ENCODE data around the gene TOMM22.

The TOMM22 gene

DNA sequence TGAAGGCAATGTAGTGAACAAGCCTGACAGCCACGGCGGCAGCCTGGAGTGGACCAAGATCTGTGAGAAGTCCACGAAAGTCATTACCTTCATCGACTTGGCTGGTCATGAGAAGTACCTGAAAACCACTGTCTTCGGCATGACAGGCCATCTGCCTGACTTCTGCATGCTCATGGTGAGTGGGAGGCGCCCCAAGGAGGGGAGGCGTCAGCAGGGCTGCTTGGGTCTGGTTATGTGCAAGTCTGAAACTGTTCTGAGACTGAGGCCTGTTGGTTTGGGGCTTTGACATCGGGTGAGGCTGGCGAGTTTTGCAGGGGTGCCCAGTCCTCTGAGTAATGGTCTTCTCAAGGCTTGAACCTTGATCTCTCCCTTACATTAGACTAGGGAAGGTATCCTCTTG, 35.1 kb downstream of the TOMM22 start:
- Histone ChIP-seq H3K27ac (ENCODE audit: low read length) (no peak overlapping the region), H3K9me3 (ENCODE audit: control insufficient read depth in 1 of 2, low read length in 2 of 2) (no peaks in the 10 kb centered on the region), H3K36me3 (ENCODE audit: control insufficient read depth in 1 of 2, insufficient read depth in 2 of 2, low read length in 2 of 2) (peaks cover 35 to 37% of the 10 kb centered on the region in 2 donors), H3K4me1 (ENCODE audit: control insufficient read depth in 1 of 2, insufficient read depth in 2 of 2, low read length in 2 of 2) (peaks cover 0 to 35% of the 10 kb centered on the region in 2 donors), H3K27me3 (ENCODE audit: low read depth, low read length) (no peaks in the 10 kb centered on the region), H3K4me3 (ENCODE audit: low read depth in 1 of 2, low read length in 2 of 2) (no peak overlapping the region)

DNA sequence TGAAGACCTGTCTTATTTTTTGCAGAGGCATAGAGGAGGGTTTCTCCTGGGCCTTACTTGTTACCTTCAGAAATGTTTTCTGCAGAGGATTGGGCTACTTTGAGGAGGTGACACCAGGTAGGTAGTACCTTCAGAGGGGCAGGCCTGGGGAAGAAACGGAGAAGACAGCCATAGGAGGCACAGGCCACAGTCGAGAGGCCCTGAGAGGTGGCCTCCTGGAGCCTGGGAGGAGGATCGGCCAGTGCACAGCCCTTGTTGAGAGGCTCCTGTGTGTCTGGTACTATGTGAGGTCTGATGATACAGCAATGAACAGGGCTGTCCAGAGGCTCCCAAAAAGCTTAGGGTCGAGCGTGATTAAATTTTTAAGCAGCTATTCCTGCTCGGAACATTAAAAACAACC, 35.5 kb downstream of the TOMM22 start:
- Histone ChIP-seq H3K9me3 (ENCODE audit: control insufficient read depth in 1 of 2, low read length in 2 of 2) (no peaks in the 10 kb centered on the region), H3K36me3 (ENCODE audit: control insufficient read depth in 1 of 2, insufficient read depth in 2 of 2, low read length in 2 of 2) (peaks cover 38 to 40% of the 10 kb centered on the region in 2 donors), H3K4me1 (ENCODE audit: control insufficient read depth in 1 of 2, insufficient read depth in 2 of 2, low read length in 2 of 2) (peaks cover 0 to 35% of the 10 kb centered on the region in 2 donors), H3K4me3 (ENCODE audit: low read depth in 1 of 2, low read length in 2 of 2) (no peak overlapping the region), H3K27me3 (ENCODE audit: low read depth, low read length) (no peaks in the 10 kb centered on the region), H3K27ac (ENCODE audit: low read length) (no peak overlapping the region)

DNA sequence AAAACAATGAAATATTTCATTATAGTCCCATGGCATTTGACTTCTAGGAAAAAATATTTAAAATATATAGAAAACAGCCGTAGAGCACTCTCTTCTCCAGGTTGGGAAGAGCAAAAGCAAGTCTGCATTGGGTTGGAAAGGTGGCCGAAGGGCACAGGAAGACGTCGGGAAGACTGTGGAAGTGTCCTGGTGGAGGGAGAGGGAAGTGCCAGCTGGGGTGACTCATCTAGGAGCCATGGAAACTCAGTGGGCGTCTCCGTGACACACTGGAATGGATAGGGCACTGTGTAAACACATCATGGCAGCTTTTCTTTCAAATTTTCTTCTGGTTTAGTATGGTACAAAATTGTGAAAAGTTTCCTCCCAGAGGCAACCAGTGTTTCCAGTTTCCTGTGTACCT, 36.7 kb downstream of the TOMM22 start:
- Histone ChIP-seq H3K4me1 (ENCODE audit: control insufficient read depth in 1 of 2, insufficient read depth in 2 of 2, low read length in 2 of 2) (peaks cover 0 to 27% of the 10 kb centered on the region in 2 donors), H3K9me3 (ENCODE audit: control insufficient read depth in 1 of 2, low read length in 2 of 2) (no peaks in the 10 kb centered on the region), H3K27ac (ENCODE audit: low read length) (no peak overlapping the region), H3K36me3 (ENCODE audit: control insufficient read depth in 1 of 2, insufficient read depth in 2 of 2, low read length in 2 of 2) (peaks cover 49 to 52% of the 10 kb centered on the region in 2 donors), H3K4me3 (ENCODE audit: low read depth in 1 of 2, low read length in 2 of 2) (no peak overlapping the region), H3K27me3 (ENCODE audit: low read depth, low read length) (no peaks in the 10 kb centered on the region)

DNA sequence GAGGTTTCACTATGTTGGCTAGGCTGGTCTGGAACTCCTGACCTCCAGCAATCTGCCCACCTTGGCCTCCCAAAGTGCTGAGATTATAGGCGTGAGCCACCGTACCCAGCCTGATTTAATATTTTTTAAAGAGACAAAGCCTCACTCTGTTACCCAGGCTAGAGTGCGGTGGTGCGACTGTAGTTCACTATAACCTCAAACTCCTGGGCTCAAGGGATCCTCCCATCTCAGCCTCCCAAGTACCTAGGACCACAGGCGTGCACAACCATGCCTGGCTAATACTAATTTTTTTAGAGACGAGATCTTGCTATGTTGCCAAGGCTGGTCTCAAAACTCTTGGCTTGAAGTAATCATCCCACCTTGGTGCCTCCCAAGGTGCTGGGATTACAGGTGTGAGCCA, 37.4 kb downstream of the TOMM22 start:
- no peaks in the 10 kb centered on the region for H3K9me3 ChIP-seq (ENCODE audit: control insufficient read depth in 1 of 2, low read length in 2 of 2)
- no peaks in the 10 kb centered on the region for H3K27me3 ChIP-seq (ENCODE audit: low read depth, low read length)
- H3K36me3 ChIP-seq (ENCODE audit: control insufficient read depth in 1 of 2, insufficient read depth in 2 of 2, low read length in 2 of 2): peaks cover 57 to 59% of the 10 kb centered on the region in 2 donors
- no peak overlapping the region for H3K4me3 ChIP-seq (ENCODE audit: low read depth in 1 of 2, low read length in 2 of 2)
- H3K27ac ChIP-seq (ENCODE audit: low read length): no peak overlapping the region
- H3K4me1 ChIP-seq (ENCODE audit: control insufficient read depth in 1 of 2, insufficient read depth in 2 of 2, low read length in 2 of 2): peaks cover 0 to 20% of the 10 kb centered on the region in 2 donors

- H3K4me3 ChIP-seq (ENCODE audit: low read depth in 1 of 2, low read length in 2 of 2): no peak overlapping the region
Observed at GRCh38 chr22:38720350-38720749, 38.6 kb downstream of the TOMM22 start.

DNA sequence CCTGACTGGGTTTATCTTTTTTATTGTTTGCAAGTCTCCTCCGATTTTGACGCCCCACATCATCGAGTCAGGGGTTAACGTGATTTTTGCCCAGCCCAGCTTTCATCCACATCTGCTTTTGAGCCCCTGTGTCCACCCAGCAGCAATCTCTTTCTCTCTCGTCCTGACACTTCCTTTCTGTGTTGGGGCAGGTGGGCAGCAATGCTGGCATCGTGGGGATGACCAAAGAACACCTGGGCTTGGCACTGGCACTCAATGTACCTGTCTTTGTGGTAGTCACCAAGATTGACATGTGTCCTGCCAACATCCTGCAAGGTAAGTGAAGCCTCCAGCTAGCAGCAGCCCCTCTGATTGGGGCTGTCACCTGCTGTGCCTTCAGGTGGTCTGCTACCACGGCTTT, 39.8 kb downstream of the TOMM22 start:
- no peak overlapping the region for H3K27ac ChIP-seq (ENCODE audit: low read length)
- no peak overlapping the region for H3K4me3 ChIP-seq (ENCODE audit: low read depth in 1 of 2, low read length in 2 of 2)
- no peaks in the 10 kb centered on the region for H3K27me3 ChIP-seq (ENCODE audit: low read depth, low read length)
- peaks cover 70 to 76% of the 10 kb centered on the region in 2 donors for H3K36me3 ChIP-seq (ENCODE audit: control insufficient read depth in 1 of 2, insufficient read depth in 2 of 2, low read length in 2 of 2)
- no peaks in the 10 kb centered on the region for H3K9me3 ChIP-seq (ENCODE audit: control insufficient read depth in 1 of 2, low read length in 2 of 2)
- peaks cover 0 to 11% of the 10 kb centered on the region in 2 donors for H3K4me1 ChIP-seq (ENCODE audit: control insufficient read depth in 1 of 2, insufficient read depth in 2 of 2, low read length in 2 of 2)

More at GRCh38 chr22:38720350-38720749, 38.6 kb downstream of the TOMM22 start:
- H3K27me3 ChIP-seq (ENCODE audit: low read depth, low read length): no peaks in the 10 kb centered on the region
- no peak overlapping the region for H3K27ac ChIP-seq (ENCODE audit: low read length)
- H3K9me3 ChIP-seq (ENCODE audit: control insufficient read depth in 1 of 2, low read length in 2 of 2): no peaks in the 10 kb centered on the region
- H3K36me3 ChIP-seq (ENCODE audit: control insufficient read depth in 1 of 2, insufficient read depth in 2 of 2, low read length in 2 of 2): peaks cover 67 to 71% of the 10 kb centered on the region in 2 donors
- H3K4me1 ChIP-seq (ENCODE audit: control insufficient read depth in 1 of 2, insufficient read depth in 2 of 2, low read length in 2 of 2): peaks cover 0 to 15% of the 10 kb centered on the region in 2 donors

- Histone ChIP-seq H3K9me3 (ENCODE audit: control insufficient read depth in 1 of 2, low read length in 2 of 2) (no peaks in the 10 kb centered on the region), H3K4me3 (ENCODE audit: low read depth in 1 of 2, low read length in 2 of 2) (no peak overlapping the region), H3K27me3 (ENCODE audit: low read depth, low read length) (no peaks in the 10 kb centered on the region), H3K36me3 (ENCODE audit: control insufficient read depth in 1 of 2, insufficient read depth in 2 of 2, low read length in 2 of 2) (peaks cover 80 to 87% of the 10 kb centered on the region in 2 donors), H3K27ac (ENCODE audit: low read length) (no peak overlapping the region), H3K4me1 (ENCODE audit: control insufficient read depth in 1 of 2, insufficient read depth in 2 of 2, low read length in 2 of 2) (no peaks in the 10 kb centered on the region)
Observed at GRCh38 chr22:38724176-38724575, 42.4 kb downstream of the TOMM22 start.

DNA sequence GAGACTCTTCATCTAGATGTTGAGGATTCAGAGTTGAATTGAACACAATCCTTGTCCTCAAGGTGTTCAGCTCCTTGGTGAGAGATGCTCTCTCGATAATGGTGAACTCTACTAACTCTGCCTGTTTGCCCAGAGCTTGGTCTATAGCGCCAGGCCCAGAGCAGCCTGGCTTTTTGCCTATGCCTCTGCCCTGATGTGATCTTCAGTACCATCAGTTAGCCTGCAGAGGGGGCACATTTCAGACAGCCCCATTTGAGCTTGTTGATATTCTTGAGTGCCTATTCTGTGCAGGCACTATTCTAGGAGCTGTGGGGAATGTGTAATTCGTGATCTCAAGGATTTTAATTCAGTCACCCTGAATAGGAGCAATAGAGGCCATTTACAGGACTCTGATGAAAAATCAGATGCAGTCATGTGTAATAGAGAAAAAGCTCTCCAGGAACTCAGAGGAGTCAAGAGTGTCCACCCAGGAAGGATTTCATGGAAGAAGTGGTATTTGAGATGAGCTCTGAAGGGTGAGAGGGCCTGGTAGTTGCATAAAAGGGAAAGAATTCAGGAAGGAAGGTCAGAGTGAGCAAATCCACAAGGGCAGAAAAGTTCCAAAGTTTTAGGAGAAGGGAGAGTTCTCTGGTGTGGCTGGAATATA, 43.3 kb downstream of the TOMM22 start:
- Histone ChIP-seq H3K9me3 (ENCODE audit: control insufficient read depth in 1 of 2, low read length in 2 of 2) (no peaks in the 10 kb centered on the region), H3K4me1 (ENCODE audit: control insufficient read depth in 1 of 2, insufficient read depth in 2 of 2, low read length in 2 of 2) (no peaks in the 10 kb centered on the region), H3K27ac (ENCODE audit: low read length) (no peak overlapping the region), H3K36me3 (ENCODE audit: control insufficient read depth in 1 of 2, insufficient read depth in 2 of 2, low read length in 2 of 2) (peaks cover 89 to 96% of the 10 kb centered on the region in 2 donors), H3K4me3 (ENCODE audit: low read depth in 1 of 2, low read length in 2 of 2) (no peak overlapping the region), H3K27me3 (ENCODE audit: low read depth, low read length) (no peaks in the 10 kb centered on the region)

DNA sequence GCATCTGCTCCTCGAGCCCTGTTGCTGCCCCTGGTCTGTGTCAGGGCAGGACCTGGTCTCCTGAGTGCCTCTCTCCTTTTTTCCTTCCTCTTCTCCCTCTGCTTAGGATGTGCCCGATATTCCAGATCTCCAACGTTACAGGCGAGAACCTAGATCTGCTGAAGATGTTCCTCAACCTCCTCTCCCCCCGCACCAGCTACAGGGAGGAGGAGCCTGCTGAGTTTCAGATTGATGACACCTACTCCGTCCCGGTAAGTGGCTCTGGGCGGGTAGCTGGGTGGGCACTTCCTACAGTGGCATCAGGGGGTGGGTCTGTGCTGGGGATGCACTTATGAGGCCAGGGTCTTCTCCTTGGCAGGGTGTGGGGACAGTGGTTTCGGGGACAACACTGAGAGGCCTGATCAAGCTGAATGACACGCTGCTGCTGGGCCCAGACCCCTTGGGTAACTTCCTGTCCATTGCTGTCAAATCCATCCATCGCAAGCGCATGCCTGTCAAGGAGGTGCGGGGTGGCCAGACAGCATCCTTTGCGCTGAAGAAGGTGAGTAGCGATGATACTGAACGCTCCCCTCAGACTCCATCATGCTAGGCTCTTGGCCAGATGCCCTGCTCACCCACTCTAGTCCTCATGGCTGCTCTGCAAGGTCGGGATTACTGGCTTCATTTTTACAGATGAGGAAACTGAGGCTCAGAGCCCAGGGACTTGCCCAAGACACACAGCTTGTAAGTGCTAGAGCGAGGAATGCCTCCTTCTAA, 44.3 kb downstream of the TOMM22 start:
- no peak overlapping the region for H3K27ac ChIP-seq (ENCODE audit: low read length)
- H3K36me3 ChIP-seq (ENCODE audit: control insufficient read depth in 1 of 2, insufficient read depth in 2 of 2, low read length in 2 of 2): peaks cover 94 to 98% of the 10 kb centered on the region in 2 donors
- no peaks in the 10 kb centered on the region for H3K4me1 ChIP-seq (ENCODE audit: control insufficient read depth in 1 of 2, insufficient read depth in 2 of 2, low read length in 2 of 2)
- no peak overlapping the region for H3K4me3 ChIP-seq (ENCODE audit: low read depth in 1 of 2, low read length in 2 of 2)
- H3K27me3 ChIP-seq (ENCODE audit: low read depth, low read length): no peaks in the 10 kb centered on the region
- H3K9me3 ChIP-seq (ENCODE audit: control insufficient read depth in 1 of 2, low read length in 2 of 2): no peaks in the 10 kb centered on the region

DNA sequence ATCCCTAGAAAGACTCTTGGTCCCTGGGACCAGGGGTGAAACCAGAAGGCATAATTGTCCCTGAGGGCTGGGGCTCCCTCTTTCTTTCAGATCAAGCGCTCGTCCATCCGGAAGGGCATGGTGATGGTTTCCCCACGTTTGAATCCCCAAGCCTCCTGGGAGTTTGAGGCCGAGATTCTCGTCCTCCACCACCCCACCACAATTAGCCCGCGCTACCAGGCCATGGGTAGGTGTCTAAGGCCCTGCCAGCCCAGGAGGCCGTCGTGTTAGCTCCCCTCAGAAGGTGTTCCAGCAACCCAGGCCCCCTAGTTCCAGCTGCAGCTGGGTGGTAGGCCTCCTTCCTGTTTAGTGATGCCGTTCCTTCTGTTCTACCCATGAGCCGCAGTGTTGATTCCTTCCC, 45.4 kb downstream of the TOMM22 start:
- H3K27me3 ChIP-seq (ENCODE audit: low read depth, low read length): no peaks in the 10 kb centered on the region
- H3K9me3 ChIP-seq (ENCODE audit: control insufficient read depth in 1 of 2, low read length in 2 of 2): no peaks in the 10 kb centered on the region
- no peak overlapping the region for H3K27ac ChIP-seq (ENCODE audit: low read length)
- peaks cover 90 to 98% of the 10 kb centered on the region in 2 donors for H3K36me3 ChIP-seq (ENCODE audit: control insufficient read depth in 1 of 2, insufficient read depth in 2 of 2, low read length in 2 of 2)
- H3K4me1 ChIP-seq (ENCODE audit: control insufficient read depth in 1 of 2, insufficient read depth in 2 of 2, low read length in 2 of 2): peaks cover 0 to 2% of the 10 kb centered on the region in 2 donors
- H3K4me3 ChIP-seq (ENCODE audit: low read depth in 1 of 2, low read length in 2 of 2): no peak overlapping the region

DNA sequence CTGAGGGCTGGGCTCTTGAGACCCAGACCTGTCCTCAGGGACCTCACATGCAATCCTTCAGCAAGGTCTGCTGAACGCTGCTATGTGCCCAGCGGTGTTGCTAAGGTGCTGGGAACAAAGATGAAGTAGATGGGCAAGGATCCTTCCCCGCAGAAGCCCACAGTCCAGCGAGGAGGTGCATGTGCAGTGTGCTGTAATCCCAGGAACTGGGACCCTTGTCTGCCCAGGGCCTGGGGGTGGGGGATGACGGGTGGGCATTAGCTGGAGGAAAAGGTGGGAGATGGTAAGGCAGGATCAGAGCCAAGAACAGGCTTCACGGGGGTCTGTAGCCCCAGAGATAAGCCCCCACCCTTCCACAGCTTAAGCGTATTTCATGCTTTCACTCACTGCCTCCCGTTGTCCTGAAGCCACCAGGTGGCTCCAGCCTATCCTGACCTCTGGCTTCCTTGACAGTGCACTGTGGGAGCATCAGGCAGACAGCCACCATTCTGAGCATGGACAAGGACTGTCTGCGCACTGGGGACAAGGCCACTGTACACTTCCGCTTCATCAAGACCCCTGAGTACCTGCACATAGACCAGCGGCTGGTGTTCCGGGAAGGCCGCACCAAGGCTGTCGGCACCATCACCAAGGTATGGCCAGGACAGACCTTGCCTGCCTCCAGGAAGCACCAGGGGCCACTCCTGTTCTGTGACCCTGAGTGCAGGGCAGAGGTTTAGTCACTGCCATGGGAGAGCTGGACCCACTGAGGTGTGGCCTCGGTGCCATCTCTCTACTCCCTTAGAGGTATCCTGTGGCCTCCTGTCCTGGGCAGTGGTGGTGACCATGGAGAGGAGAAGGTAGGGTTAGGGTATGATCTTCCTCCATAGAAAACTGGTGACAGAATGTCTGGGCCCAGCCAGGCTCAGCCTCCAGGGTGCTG, 46.0 kb downstream of the TOMM22 start:
- Histone ChIP-seq H3K9me3 (ENCODE audit: control insufficient read depth in 1 of 2, low read length in 2 of 2) (no peaks in the 10 kb centered on the region), H3K4me1 (ENCODE audit: control insufficient read depth in 1 of 2, insufficient read depth in 2 of 2, low read length in 2 of 2) (peaks cover 0 to 8% of the 10 kb centered on the region in 2 donors), H3K4me3 (ENCODE audit: low read depth in 1 of 2, low read length in 2 of 2) (no peak overlapping the region), H3K27ac (ENCODE audit: low read length) (no peak overlapping the region), H3K27me3 (ENCODE audit: low read depth, low read length) (no peaks in the 10 kb centered on the region), H3K36me3 (ENCODE audit: control insufficient read depth in 1 of 2, insufficient read depth in 2 of 2, low read length in 2 of 2) (peaks cover 86 to 91% of the 10 kb centered on the region in 2 donors)

Measured in muscle layer of duodenum (tissue), 2 donors.